ENCODE results near the gene POLD3. TPM values are rescaled to one million over a fixed set of nuclear protein-coding genes. Genes with fewer than 3 reads are reported as not detected.
A peak's percentile ranks its signal among the peaks of the same experiment; 100 is the strongest.

The POLD3 gene, protein sequence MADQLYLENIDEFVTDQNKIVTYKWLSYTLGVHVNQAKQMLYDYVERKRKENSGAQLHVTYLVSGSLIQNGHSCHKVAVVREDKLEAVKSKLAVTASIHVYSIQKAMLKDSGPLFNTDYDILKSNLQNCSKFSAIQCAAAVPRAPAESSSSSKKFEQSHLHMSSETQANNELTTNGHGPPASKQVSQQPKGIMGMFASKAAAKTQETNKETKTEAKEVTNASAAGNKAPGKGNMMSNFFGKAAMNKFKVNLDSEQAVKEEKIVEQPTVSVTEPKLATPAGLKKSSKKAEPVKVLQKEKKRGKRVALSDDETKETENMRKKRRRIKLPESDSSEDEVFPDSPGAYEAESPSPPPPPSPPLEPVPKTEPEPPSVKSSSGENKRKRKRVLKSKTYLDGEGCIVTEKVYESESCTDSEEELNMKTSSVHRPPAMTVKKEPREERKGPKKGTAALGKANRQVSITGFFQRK
- total RNA-seq: 44.5 and 45.6 TPM in 2 replicates

DNA sequence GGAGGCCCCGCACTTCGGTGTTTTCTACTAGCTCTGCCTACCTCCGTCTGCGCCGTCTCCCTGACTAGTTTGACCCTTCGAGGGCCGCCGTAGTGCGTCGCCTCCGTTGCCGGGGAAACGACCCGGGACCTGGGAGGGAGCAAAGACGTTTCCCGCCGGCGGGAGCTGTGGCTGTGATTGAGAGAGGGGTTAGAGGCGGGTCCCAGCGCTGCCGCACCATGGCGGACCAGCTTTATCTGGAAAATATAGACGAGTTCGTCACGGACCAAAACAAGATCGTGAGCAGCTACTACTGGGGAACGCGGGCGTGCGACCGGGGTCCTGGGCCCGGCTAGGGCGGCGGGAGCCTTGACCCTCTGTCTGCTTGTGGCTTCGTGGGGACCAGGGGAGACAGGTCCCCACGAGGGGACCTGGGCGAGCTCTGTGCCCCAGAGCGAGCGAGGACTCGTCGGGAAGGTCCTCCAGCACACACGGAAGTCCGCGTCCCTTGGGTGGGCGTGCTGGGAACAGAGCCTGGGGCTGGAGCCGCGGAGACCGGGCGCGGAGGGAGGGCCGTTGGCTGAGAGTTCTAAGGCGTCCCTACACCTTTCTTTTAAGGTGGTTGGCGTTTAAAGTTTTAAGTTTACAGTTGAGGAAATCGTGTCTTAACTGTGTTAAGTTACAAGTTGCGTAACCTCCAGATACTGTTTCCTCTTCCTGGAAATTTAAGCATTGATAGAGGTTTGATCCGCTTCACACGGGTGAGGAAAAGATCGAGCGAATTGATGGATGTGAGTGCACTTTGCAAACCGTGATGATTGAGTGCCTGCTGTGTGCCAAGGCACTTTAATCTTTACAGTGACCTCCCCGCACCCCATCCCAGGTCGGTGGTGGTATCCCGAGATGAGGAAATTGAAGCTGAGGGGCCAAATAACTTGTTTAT lies at the start of gene POLD3:
TSS of gene POLD3 (plus strand) at position 142 of the 922 bp plus-strand sequence. CDS start at position 219, 77 bp downstream.
- peaks cover 15% of the 10 kb centered on the region for H3K4me1 Mint-ChIP-seq (ENCODE audit: low read depth)
- H3K36me3 Mint-ChIP-seq (ENCODE audit: low read depth): peaks cover 37% of the 10 kb centered on the region
- no peaks in the 10 kb centered on the region for H3K9me3 Mint-ChIP-seq
- H3K27ac Mint-ChIP-seq: peak within 1 kb of the TSS; percentile 93
- DNase-seq (ENCODE audit: low spot score): peak; percentile 91
- intact Hi-C loops (cut with micrococcal nuclease): loop anchor here (1.0 kb wide), 1 partner anchor 99 kb away; the partner anchor contains the start of gene LIPT2
- peak within 1 kb of the TSS; percentile 95 for H3K4me3 Mint-ChIP-seq (ENCODE audit: low read depth)
- H3K27me3 Mint-ChIP-seq (ENCODE audit: low read depth): peaks cover 5% of the 10 kb centered on the region

DNA sequence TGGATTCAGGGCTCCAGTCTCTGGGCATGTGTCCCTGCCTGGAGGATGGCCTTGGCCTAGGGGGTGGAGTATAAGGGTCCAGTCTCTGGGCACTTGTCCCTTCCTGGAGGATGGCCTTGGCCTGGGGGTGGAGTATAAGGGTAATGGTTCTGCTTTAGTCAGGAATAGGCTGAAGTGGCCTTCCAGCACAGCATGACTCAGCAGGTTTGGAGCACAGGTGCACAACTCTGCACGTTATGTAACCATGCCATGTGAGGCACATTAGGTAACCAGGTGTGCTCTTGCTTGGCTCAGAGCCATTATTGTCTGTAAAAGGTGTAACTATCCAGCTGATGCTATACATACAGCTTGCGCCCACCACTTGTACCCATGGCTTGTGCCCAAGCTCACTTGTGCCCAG lies 48.4 kb upstream of the POLD3 start:
- H3K4me3 Mint-ChIP-seq (ENCODE audit: low read depth): no peak overlapping the region
- H3K9me3 Mint-ChIP-seq: peaks cover 26% of the 10 kb centered on the region
- no peak for DNase-seq (ENCODE audit: low spot score)
- intact Hi-C loops (cut with micrococcal nuclease): no loop called here
- H3K27me3 Mint-ChIP-seq (ENCODE audit: low read depth): peaks cover 4% of the 10 kb centered on the region
- no peaks in the 10 kb centered on the region for H3K36me3 Mint-ChIP-seq (ENCODE audit: low read depth)
- no peak overlapping the region for H3K27ac Mint-ChIP-seq
- H3K4me1 Mint-ChIP-seq (ENCODE audit: low read depth): no peaks in the 10 kb centered on the region

DNA sequence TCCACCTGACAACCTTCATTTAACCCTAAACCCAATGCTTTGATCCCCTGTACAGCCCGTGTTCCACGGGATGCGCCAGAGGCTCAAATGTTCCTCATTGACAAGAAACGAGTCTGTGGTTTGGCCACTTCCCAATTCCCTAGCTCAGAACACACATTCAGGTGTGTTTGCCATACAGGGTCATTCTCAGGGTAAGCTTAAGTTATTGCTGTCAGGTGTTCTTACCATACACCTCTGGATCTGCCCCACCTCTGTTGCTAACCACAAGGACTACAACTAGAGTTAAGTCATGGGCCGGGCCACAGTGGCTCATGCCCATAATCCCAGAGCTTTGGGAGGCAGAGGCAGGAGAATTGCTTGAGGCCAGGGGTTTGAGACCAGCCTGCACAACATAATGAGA lies 45.6 kb upstream of the POLD3 start:
- H3K4me1 Mint-ChIP-seq (ENCODE audit: low read depth): no peaks in the 10 kb centered on the region
- intact Hi-C loops (cut with micrococcal nuclease): no loop called here
- H3K4me3 Mint-ChIP-seq (ENCODE audit: low read depth): no peak overlapping the region
- DNase-seq (ENCODE audit: low spot score): no peak
- H3K27me3 Mint-ChIP-seq (ENCODE audit: low read depth): peaks cover 6% of the 10 kb centered on the region
- no peaks in the 10 kb centered on the region for H3K36me3 Mint-ChIP-seq (ENCODE audit: low read depth)
- no peak overlapping the region for H3K27ac Mint-ChIP-seq
- H3K9me3 Mint-ChIP-seq: peaks cover 24% of the 10 kb centered on the region

DNA sequence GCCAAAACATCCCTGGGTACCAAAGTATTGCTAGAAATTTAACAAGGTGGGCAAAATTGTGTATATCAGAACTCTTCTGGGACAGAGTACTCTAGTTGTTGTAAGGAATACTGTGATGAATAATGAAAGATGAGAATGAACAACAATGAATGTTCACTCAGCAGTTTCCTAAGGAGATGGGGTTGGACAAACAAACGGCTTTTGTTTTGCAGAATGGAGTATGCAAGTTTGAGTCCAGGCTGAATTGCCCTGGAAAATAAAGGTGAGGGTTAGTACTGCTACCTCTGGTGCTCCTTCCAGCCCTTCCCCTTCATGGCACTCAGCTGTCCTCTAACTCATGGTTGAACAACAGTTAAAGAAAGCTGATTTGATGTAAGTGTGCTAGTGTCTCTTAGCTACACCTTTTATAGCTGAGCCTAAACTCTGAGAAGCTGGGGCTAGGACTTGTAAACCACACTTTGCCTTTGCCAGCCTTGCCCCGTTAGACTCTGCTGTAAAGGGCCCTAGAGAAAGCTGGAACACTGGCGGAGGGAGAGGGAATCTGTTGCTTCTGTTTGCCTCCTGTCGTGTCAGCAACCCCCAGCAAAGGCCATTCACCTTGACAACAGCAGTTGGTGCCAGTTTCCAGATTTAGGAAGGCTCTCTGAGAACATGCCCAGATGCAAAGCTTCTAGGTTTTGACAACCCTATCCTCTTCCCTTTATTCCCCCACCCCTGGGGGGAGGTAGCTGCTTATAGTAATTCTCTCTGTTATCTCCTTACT lies 41.2 kb upstream of the POLD3 start:
- intact Hi-C loops (cut with micrococcal nuclease): no loop called here
- Mint-ChIP-seq H3K36me3 (ENCODE audit: low read depth) (no peaks in the 10 kb centered on the region), H3K27ac (no peak overlapping the region), H3K4me1 (ENCODE audit: low read depth) (no peaks in the 10 kb centered on the region), H3K9me3 (no peaks in the 10 kb centered on the region), H3K4me3 (ENCODE audit: low read depth) (no peak overlapping the region), H3K27me3 (ENCODE audit: low read depth) (peaks cover 13% of the 10 kb centered on the region)
- no peak for DNase-seq (ENCODE audit: low spot score)

DNA sequence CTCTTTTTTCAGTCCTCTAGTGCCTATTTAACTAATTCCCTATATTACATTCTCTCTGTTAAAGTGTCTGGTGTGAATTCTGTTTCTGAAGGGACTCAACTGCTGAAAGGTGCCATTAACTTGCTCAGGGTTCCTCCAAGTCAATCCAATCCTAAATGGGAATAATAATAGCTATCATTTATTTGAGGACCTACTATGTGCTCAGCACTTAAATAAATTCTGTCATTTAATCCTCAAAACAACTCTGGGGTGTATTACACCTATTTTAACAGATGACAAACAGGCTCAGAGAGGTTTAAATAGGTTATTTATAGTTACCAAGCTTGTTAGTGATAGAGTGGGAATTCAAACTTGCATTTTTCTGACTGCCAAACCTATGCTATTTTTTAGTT lies 40.6 kb upstream of the POLD3 start:
- H3K4me3 Mint-ChIP-seq (ENCODE audit: low read depth): no peak overlapping the region
- H3K4me1 Mint-ChIP-seq (ENCODE audit: low read depth): no peaks in the 10 kb centered on the region
- no peaks in the 10 kb centered on the region for H3K36me3 Mint-ChIP-seq (ENCODE audit: low read depth)
- no peak overlapping the region for H3K27ac Mint-ChIP-seq
- no peak for DNase-seq (ENCODE audit: low spot score)
- intact Hi-C loops (cut with micrococcal nuclease): no loop called here
- H3K27me3 Mint-ChIP-seq (ENCODE audit: low read depth): peaks cover 13% of the 10 kb centered on the region
- no peaks in the 10 kb centered on the region for H3K9me3 Mint-ChIP-seq

DNA sequence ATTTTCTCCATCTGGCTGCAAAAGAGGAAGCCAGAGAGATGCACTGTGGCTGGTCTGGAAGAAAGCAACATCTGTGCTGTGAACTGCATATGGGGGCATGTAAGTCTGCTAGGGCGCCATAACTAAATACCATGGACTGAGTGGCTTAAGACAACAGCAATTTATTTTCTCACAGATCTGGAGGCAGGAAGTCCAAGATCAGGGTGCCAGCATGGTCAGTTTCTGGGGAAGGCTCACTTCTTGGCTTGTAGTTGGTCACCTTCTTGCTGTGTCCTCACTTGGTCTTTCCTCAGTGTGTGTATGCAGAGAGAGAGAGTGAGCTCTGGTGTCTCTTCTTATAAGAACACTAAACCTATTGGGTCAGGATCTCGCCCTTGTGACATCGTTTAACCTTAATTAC lies 34.9 kb upstream of the POLD3 start:
- no peak for DNase-seq (ENCODE audit: low spot score)
- Mint-ChIP-seq H3K4me3 (ENCODE audit: low read depth) (no peak overlapping the region), H3K27ac (no peak overlapping the region), H3K36me3 (ENCODE audit: low read depth) (no peaks in the 10 kb centered on the region), H3K9me3 (no peaks in the 10 kb centered on the region), H3K27me3 (ENCODE audit: low read depth) (peaks cover 7% of the 10 kb centered on the region), H3K4me1 (ENCODE audit: low read depth) (no peaks in the 10 kb centered on the region)
- intact Hi-C loops (cut with micrococcal nuclease): no loop called here

DNA sequence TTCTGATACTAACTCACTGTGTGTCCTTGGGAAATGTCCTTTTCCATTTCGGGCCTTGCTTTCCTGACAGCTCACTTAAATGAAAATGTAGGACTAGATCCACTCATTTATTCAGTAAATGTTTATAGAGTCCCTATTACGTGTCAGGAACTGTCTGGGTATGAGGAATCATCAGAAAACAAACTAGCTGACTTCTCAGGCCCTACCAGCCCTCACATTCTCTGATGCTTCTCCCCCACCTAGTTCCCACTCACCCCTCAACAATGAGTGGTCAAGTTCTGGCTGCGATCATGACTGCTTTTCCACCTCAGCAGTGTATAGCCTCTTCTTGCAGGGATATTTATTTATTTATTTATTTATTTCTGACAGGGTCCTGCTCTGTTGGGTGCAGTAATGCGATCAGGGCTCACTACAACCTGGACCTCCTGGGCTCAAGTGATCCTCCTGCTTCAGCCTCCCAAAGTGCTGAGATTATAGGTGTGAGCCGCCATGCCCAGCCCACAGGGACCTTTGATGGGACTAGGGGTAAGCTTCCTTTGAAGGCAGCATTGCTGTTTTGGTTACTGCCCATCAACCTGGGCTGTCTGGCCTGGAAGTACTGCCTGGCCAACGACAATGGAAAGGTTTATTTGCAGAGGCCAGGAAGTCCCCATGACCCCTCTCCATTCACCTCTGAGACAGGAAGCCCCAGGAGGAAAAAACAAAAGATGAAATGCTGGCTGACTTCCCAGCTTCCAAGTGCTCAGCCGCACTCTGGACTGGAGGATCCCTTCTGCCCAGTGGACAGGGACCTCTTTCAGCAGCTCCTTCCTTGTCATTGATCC lies 33.1 kb upstream of the POLD3 start:
- H3K4me1 Mint-ChIP-seq (ENCODE audit: low read depth): no peaks in the 10 kb centered on the region
- no peaks in the 10 kb centered on the region for H3K9me3 Mint-ChIP-seq
- no peaks in the 10 kb centered on the region for H3K36me3 Mint-ChIP-seq (ENCODE audit: low read depth)
- peaks cover 5% of the 10 kb centered on the region for H3K27me3 Mint-ChIP-seq (ENCODE audit: low read depth)
- DNase-seq (ENCODE audit: low spot score): no peak
- intact Hi-C loops (cut with micrococcal nuclease): no loop called here
- no peak overlapping the region for H3K27ac Mint-ChIP-seq
- no peak overlapping the region for H3K4me3 Mint-ChIP-seq (ENCODE audit: low read depth)

DNA sequence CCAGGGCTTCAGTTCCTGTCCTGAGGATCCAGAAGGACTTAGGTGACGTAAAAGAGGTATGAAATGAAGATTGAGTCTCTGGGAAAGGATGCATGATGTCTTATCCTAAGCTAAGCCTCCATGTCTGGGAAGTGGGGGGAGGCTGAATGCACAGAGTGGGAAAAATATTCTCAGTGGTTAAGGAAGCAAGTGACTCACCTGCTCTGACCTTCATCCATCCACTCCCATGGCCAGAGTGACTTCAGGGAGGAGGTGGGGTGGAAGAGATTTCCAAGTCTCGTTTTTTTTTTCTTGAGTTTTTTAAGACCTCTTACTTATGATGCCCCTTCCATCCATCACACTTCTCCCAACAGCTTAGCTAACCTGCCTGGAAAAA lies 32.5 kb upstream of the POLD3 start:
- Mint-ChIP-seq H3K27ac (no peak overlapping the region), H3K4me1 (ENCODE audit: low read depth) (no peaks in the 10 kb centered on the region)
- intact Hi-C loops (cut with micrococcal nuclease): no loop called here

DNA sequence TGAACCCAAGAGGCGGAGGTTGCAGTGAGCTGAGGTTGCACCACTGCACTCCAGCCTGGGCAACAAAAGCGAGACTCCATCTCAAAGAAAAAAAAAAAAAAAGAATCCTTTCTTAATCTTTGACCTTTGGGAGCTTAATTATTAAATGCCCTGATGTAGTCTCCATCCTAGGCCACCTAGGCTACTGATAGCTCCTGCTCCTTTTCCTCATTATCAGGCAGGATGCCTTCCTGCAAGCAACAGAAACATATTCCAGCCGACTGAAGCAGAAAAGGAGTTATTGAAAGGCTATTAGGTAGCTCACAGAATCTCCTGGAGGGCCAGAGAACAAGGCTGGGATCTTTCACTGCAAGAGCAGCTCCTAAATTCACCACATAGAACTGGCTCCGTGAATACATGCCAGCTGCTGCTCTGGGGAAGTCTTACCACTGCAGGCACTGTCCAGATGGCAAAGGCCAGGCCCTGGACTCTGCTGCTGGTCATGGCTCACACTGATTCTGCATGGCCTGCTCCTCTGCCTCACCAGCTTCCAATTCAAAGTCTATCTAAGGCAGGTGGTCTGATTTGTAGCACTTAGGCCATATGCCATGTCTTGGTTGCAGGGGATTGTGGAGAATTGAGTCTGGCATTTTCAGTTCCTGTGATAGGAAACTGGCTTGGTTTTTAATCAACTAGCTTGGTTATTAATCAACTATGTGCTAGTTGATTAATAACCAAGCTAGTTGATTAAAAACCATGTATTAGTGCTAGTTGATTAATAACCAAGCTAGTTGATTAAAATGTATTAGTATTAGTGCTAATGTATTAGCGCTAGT lies 26.0 kb upstream of the POLD3 start:
- H3K36me3 Mint-ChIP-seq (ENCODE audit: low read depth): no peaks in the 10 kb centered on the region

More for the DNA sequence above, 32.5 kb upstream of the POLD3 start:
- H3K36me3 Mint-ChIP-seq (ENCODE audit: low read depth): no peaks in the 10 kb centered on the region
- H3K4me3 Mint-ChIP-seq (ENCODE audit: low read depth): no peak overlapping the region
- peaks cover 5% of the 10 kb centered on the region for H3K27me3 Mint-ChIP-seq (ENCODE audit: low read depth)
- no peak for DNase-seq (ENCODE audit: low spot score)
- no peaks in the 10 kb centered on the region for H3K9me3 Mint-ChIP-seq

DNA sequence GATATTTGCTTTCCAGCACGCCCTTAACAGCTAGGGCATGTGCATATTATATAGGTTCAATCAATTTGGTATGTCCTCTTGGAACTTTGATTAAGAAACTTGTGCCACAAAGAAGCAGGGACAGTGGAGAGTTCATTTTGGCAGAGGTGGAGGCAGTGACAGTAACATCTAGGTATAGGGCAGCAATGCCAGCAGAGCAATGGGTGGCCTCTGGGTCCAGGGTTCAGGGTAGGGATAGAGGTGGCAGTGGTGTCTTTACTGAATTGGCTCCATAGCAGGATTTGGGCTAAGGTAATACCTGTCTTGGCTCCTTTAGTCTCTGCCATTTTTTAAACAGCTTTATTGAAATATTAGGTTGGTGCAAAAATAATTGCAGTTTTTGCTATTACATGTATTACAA lies 24.4 kb upstream of the POLD3 start:
- Mint-ChIP-seq H3K27ac (no peak overlapping the region), H3K27me3 (ENCODE audit: low read depth) (peaks cover 6% of the 10 kb centered on the region)

More for the DNA sequence above, 26.0 kb upstream of the POLD3 start:
- no peaks in the 10 kb centered on the region for H3K9me3 Mint-ChIP-seq
- no peaks in the 10 kb centered on the region for H3K4me1 Mint-ChIP-seq (ENCODE audit: low read depth)
- H3K4me3 Mint-ChIP-seq (ENCODE audit: low read depth): no peak overlapping the region
- no peak overlapping the region for H3K27ac Mint-ChIP-seq
- no peak for DNase-seq (ENCODE audit: low spot score)
- intact Hi-C loops (cut with micrococcal nuclease): no loop called here
- peaks cover 4% of the 10 kb centered on the region for H3K27me3 Mint-ChIP-seq (ENCODE audit: low read depth)

DNA sequence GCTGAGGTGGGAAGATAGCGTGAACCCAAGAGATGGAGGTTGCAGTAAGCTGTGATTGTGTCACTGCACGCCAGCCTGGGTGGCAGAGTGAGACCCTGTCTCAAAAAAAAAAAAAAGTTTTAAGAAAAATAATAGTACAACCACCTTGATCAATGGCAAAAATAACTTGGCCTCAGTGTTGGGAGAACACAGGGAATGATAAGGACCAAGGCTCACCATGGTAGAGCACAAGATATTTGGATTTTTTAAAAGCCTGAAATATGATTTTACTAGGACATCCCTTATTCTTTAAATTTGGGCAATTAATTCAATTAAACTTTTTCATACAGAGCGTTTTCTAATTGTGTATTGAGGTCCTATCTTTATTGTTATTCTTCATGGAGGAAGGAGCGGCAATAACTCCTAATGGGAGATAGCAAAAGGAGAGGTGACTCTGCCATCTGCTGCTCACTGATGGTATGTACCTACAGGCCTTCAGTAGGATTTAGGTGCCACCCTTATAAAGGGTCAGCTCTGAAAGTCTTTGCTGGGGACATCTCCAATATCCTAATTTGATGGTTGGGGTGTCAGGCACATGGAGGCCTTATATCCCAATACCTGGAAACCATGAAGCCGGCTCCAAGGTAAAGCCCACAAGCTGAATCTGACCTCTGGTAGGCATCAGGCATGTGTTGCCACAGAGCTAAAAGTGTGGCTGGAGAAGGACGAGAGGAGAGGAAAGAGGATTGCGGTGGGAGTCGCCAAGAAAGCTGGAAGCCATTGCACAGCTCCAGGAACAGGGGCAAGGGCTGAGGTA lies 21.9 kb upstream of the POLD3 start:
- no peak for DNase-seq (ENCODE audit: low spot score)
- intact Hi-C loops (cut with micrococcal nuclease): loop anchor here (1.0 kb wide), 1 partner anchor 117 kb away; no protein-coding TSS in a partner anchor
- no peaks in the 10 kb centered on the region for H3K9me3 Mint-ChIP-seq
- H3K27me3 Mint-ChIP-seq (ENCODE audit: low read depth): peaks cover 6% of the 10 kb centered on the region
- no peak overlapping the region for H3K4me3 Mint-ChIP-seq (ENCODE audit: low read depth)
- H3K4me1 Mint-ChIP-seq (ENCODE audit: low read depth): no peaks in the 10 kb centered on the region
- H3K27ac Mint-ChIP-seq: no peak overlapping the region
- no peaks in the 10 kb centered on the region for H3K36me3 Mint-ChIP-seq (ENCODE audit: low read depth)

More for the DNA sequence above, 24.4 kb upstream of the POLD3 start:
- H3K4me1 Mint-ChIP-seq (ENCODE audit: low read depth): no peaks in the 10 kb centered on the region
- no peaks in the 10 kb centered on the region for H3K36me3 Mint-ChIP-seq (ENCODE audit: low read depth)
- no peak for DNase-seq (ENCODE audit: low spot score)
- no peaks in the 10 kb centered on the region for H3K9me3 Mint-ChIP-seq
- intact Hi-C loops (cut with micrococcal nuclease): no loop called here
- no peak overlapping the region for H3K4me3 Mint-ChIP-seq (ENCODE audit: low read depth)

Data from activated T-helper 2 cell treated with anti-CD3 and anti-CD28 coated beads, Interferon-gamma antibody, Interleukin-2, Interleukin-4, amounts not matched to agents 10 μg/mL and 5 μg/mL and 100 μg/mL, durations not matched to agents 14 hours and 24 hours and 36 hours (primary cell).